Thyroid gland (tissue), 4 donors: ENCODE measurements around the gene ASPHD1.

Experiments
- POLR2A ChIP-seq, 2 donors: fragments of 450-650 bp; IDR thresholded peaks; one replicate each; pipeline ENCODE4 v1.6.1; 2017; ENCODE audit warnings: antibody characterized with exemption in 2 of 2, mild to moderate bottlenecking in 2 of 2, moderate library complexity in 1 of 2
- TF ChIP-seq, protein P1 (sequence below), 6 experiments: fragments of 200-600 bp in 3 of 6; fragments of 450-650 bp in 3 of 6; sonication (generic) in 3 of 6; IDR thresholded peaks; one replicate each; pipeline ENCODE4 v1.5.1; 2016 to 2019; ENCODE audit warnings: antibody characterized with exemption in 6 of 6, mild to moderate bottlenecking in 2 of 6, inconsistent platforms in 1 of 6, moderate library complexity in 1 of 6

DNA sequence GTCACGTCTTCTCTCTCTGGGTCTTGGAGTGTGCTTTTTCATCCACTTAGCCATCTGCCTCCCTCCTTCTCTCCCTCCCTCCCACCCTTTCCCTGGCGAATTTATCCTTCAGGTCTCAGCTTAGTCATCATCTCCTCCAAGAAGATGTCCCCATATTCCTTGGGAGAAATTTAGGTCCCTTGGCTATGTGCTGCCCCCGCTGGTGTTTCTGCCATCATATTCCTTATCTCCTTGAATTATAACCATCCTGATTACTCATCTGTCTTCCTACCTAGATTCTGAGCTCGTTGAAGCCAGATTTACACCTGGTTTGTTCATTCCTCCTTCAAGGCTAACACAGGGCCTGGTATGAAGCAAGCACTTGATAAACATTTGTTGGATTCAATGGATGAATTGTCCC lies 5.9 kb upstream of the ASPHD1 start:
- TF ChIP-seq, protein P1, sequence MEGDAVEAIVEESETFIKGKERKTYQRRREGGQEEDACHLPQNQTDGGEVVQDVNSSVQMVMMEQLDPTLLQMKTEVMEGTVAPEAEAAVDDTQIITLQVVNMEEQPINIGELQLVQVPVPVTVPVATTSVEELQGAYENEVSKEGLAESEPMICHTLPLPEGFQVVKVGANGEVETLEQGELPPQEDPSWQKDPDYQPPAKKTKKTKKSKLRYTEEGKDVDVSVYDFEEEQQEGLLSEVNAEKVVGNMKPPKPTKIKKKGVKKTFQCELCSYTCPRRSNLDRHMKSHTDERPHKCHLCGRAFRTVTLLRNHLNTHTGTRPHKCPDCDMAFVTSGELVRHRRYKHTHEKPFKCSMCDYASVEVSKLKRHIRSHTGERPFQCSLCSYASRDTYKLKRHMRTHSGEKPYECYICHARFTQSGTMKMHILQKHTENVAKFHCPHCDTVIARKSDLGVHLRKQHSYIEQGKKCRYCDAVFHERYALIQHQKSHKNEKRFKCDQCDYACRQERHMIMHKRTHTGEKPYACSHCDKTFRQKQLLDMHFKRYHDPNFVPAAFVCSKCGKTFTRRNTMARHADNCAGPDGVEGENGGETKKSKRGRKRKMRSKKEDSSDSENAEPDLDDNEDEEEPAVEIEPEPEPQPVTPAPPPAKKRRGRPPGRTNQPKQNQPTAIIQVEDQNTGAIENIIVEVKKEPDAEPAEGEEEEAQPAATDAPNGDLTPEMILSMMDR (IDR thresholded peaks at IDR 0.05), result no peak
- TF ChIP-seq POLR2A (IDR thresholded peaks at IDR 0.05), result no peak
